AG10803 (cell line): Measurements from ENCODE around the gene IGSF23.

ENCODE experiments used
- DNase-seq: peaks from one replicate; pipeline ENCODE4 v3.0.0; 2010; ENCODE audit warnings: low read depth
- H3K4me3 ChIP-seq: 2 replicates; pipeline ENCODE4 v1.5.1; 2011; ENCODE audit warnings: mild to moderate bottlenecking, low read length, control low read depth
- CTCF ChIP-seq: conservative IDR thresholded peaks from 2 replicates; pipeline ENCODE4 v1.5.1; 2011; ENCODE audit warnings: mild to moderate bottlenecking, low read length, control low read depth, inconsistent platforms

IGSF23 gene

GRCh38 chr19:44661205-44661604, 47.8 kb downstream of the IGSF23 start:
- TF ChIP-seq CTCF, result no peak
- DNase-seq, result no peak
- no peak overlapping the region for H3K4me3 ChIP-seq

GRCh38 chr19:44661904-44662303, 48.5 kb downstream of the IGSF23 start:
- no peak for TF ChIP-seq CTCF
- DNase-seq, result no peak
- H3K4me3 ChIP-seq, result no peak overlapping the region

GRCh38 chr19:44662691-44663385, 49.5 kb downstream of the IGSF23 start:
- DNase-seq, result peak; percentile 82
- no peak overlapping the region for H3K4me3 ChIP-seq
- TF ChIP-seq CTCF, result no peak

GRCh38 chr19:44663996-44664395, 50.6 kb downstream of the IGSF23 start:
- DNase-seq, result no peak
- H3K4me3 ChIP-seq, result no peak overlapping the region
- no peak for TF ChIP-seq CTCF

GRCh38 chr19:44664976-44665375, 51.6 kb downstream of the IGSF23 start:
- TF ChIP-seq CTCF, result no peak
- no peak for DNase-seq
- H3K4me3 ChIP-seq, result no peak overlapping the region

GRCh38 chr19:44666852-44667556, 53.6 kb downstream of the IGSF23 start:
- DNase-seq, result no peak
- no peak overlapping the region for H3K4me3 ChIP-seq
- no peak for TF ChIP-seq CTCF
